Measurements from ENCODE around the gene AHCY.

The AHCY gene

DNA sequence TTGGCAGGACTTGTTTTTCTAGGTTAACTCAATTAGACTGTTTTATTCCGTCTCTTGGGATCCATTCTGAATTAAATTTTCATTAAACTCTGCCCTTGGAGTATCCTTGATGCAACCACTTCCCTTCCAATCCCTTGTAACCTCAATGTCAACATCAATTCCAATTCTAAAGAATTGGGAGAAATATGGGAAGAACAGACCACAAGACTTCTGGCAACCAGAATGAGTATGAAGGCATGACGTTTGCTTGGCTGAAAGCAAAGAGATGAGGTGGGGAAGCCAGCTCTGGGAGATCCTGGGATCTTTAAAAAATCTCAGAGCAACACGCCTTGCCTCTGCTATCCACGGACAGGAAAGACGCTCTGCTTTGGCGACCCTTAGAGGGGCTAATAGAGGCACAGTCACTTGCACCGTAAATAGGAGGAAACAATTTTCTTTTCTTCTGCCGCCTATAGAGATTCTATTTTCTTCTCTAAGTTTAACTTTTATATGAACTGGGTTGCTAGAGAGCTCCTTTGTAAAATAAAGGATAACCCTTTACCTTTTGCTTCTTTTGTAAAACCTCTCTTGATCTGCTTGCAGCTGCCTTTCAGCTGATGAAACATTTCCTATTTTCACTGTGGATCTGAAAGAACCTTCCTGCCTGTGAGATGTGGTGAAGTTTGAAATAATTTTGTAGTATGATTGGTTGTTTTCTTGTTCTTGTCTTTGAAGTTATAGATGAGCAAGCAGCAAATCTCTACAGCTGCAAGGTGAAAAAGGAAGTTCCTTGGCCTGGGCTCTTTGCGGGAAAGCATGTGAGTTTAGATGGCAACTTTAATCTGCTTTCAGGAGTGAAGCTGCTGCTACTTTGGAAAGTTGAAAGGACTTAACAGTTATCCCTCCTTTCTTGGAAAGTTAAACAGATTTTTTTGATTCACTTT lies 62.2 kb downstream of the AHCY start, which contains the start of gene ASIP:
Gene ASIP, plus strand, starts transcription at position 731 of the 923 bp plus-strand sequence. CDS start 18,952 bp downstream, outside the sequence.
- H3K4me3 ChIP-seq (ENCODE audit: low read length) = no peak within 1 kb of the TSS
- peak; percentile 76 for DNase-seq (ENCODE audit: low read depth, low spot score)

- H3K4me3 ChIP-seq (ENCODE audit: low read length) = no peak overlapping the region
These were observed 63.0 kb downstream of the AHCY start for GRCh38 chr20:34240121-34240520.

DNA sequence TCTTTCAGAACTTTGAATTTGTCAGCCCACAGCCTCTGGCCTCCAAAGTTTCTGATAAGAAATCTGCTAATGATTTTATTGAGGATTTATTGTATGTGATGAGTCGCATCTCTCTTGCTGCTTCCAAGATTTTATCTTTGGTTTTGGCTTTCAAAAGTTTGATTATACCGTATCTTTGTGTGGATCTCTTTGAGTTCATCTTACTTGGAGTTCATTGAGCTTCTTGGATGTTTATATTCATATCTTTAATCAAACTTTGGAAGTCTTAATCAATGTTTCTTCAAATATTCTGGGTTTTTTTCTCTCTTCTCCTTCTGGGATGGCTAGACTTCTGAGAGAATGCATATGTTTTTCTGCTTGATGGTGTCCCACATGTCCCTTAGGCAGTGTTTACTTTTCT lies 65.2 kb downstream of the AHCY start:
- no peak overlapping the region for H3K4me3 ChIP-seq (ENCODE audit: low read length)
- no peak for DNase-seq (ENCODE audit: low read depth, low spot score)

More at GRCh38 chr20:34240121-34240520, 63.0 kb downstream of the AHCY start:
- no peak for DNase-seq (ENCODE audit: low read depth, low spot score)

- no peak for DNase-seq (ENCODE audit: low read depth, low spot score)
- H3K4me3 ChIP-seq (ENCODE audit: low read length) = no peak overlapping the region
These were observed 67.3 kb downstream of the AHCY start for GRCh38 chr20:34235875-34236274.

DNA sequence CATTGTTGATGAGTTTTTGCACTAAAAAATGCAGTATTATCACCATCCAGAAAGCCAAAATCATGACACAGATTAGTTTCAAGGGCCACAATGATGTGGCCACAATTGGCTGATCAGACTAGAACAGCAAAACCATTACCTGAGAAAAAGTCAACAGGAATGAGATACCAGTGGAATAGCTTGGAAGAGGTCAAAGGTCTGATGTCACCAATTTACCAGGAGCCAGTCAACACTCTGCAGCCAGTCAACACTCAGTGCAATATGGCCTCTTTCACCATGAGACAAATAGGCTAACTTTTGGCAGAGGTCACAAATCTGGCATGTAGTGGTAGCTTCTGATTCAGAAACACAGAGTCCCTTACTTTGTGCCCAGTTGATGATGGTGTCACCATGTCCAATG lies 69.5 kb downstream of the AHCY start:
- no peak for DNase-seq (ENCODE audit: low read depth, low spot score)
- H3K4me3 ChIP-seq (ENCODE audit: low read length) = no peak overlapping the region

DNA sequence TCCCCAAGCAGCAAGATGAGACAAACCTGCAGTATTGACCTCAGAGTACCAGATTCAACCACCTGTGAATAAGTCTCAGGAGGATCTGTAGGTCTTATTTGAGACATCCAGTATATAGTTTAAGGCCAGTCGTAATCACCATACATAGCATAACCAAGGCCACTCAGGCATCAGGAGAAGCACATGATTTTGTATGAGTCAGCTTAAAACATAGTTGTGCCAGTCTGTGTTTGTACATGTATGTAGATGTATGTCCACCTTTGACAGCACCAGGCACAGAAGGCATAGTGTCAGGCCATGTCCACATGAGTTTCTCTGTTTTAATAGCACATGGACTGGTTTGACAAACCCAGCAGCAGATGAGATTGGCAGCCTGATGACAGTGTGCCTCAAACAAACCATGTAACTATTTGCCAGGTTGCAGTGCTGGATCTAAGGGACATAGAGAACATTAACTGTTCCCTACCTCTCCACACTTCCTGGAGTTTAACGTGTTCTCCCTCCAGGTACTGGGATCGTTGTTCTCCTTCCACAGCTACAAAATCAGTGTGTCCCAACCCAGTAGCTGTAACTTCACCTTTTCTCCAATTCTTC lies 70.6 kb downstream of the AHCY start:
- H3K4me3 ChIP-seq (ENCODE audit: low read length) = no peak overlapping the region
- DNase-seq (ENCODE audit: low read depth, low spot score) = no peak

DNA sequence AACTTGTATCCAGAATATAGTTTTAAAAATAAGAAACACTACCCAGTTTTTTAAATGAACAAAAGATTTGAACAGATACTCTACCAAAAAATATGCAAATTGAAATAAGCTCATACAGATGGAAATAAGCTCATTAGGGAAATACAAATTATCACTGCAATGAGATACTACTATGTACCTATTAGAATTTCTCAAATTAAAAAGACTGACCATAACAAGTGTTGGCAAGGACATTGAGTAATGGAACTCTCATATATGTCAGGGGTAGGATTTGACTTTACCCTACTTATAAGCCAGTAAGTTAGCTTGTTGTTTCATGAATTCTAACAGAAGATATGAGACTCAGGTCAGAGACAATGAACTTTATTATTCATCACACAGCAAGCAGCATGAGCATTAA lies 71.5 kb downstream of the AHCY start:
- no peak overlapping the region for H3K4me3 ChIP-seq (ENCODE audit: low read length)
- no peak for DNase-seq (ENCODE audit: low read depth, low spot score)
